NT2/D1 (cell line): ENCODE measurements around the gene INTS4.

ENCODE experiments used
- SUZ12 ChIP-seq: IDR thresholded peaks from 2 replicates; pipeline ENCODE4 v1.6.1; 2011; ENCODE audit not compliant: insufficient read length, insufficient read depth; ENCODE audit errors: extremely low read depth
- YY1 ChIP-seq: IDR thresholded peaks from 2 replicates; pipeline ENCODE4 v1.6.1; 2011; ENCODE audit not compliant: insufficient read length, insufficient read depth

GRCh38 chr11:77865805-77866204, 128.7 kb downstream of the INTS4 start:
- TF ChIP-seq YY1 (no peak), SUZ12 (no peak)
